Measurements from ENCODE around the gene C13orf46. TPM values are rescaled to one million over a fixed set of nuclear protein-coding genes. Genes with fewer than 3 reads are reported as not detected.
A peak's percentile ranks its signal among the peaks of the same experiment; 100 is the strongest.

Gene C13orf46
- total RNA-seq, 1 experiment from 2014 or later: not detected

GRCh38 chr13:114002009-114002544 is 28.2 kb upstream of the C13orf46 start:
- H3K4me3 ChIP-seq (ENCODE audit: insufficient read depth, low read depth, low read length): no peak overlapping the region
- no peaks in the 10 kb centered on the region for H3K27me3 ChIP-seq (ENCODE audit: control insufficient read depth, insufficient read depth, low read length)
- DNase-seq: peak; percentile 82
- no peaks in the 10 kb centered on the region; the same call in 1 of the 2 replicates for H3K36me3 ChIP-seq (replicated peaks; ENCODE audit: control insufficient read depth, insufficient read depth, low read length)

DNA sequence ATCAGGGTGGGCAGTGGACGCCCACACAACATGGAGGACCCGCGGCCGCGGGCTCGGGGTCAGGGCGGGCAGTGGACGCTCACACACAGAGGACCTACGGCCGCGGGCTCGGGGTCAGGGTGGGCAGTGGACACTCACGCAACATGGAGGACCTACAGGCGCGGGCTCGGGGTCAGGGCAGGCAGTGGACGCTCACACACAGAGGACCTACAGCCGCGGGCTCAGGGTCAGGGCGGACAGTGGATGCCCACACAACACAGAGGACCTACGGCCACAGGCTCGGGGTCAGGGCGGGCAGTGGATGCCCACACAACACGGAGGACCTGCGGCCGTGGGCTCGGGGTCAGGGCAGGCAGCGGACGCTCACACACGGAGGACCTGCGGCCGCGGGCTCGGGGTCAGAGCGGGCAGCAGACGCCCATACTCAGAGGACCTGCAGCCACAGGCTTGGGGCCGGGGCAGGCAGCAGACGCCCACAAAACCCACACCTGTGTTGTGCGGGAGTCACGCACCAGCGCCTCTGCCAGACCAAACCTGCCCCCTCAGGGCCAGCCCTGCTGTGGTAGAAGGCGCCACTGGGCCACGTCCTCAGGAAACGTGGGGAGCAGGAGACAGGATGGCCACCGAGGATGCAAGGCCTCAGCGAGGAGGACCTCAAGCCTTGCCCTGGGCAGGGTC is 27.6 kb upstream of the C13orf46 start:
- H3K4me3 ChIP-seq (ENCODE audit: insufficient read depth, low read depth, low read length): no peak overlapping the region
- no peaks in the 10 kb centered on the region; the same call in 1 of the 2 replicates for H3K36me3 ChIP-seq (replicated peaks; ENCODE audit: control insufficient read depth, insufficient read depth, low read length)
- DNase-seq: no peak
- H3K27me3 ChIP-seq (ENCODE audit: control insufficient read depth, insufficient read depth, low read length): no peaks in the 10 kb centered on the region

GRCh38 chr13:114000151-114001040 is 26.5 kb upstream of the C13orf46 start:
- no peak overlapping the region for H3K4me3 ChIP-seq (ENCODE audit: insufficient read depth, low read depth, low read length)
- no peaks in the 10 kb centered on the region; the same call in 1 of the 2 replicates for H3K36me3 ChIP-seq (replicated peaks; ENCODE audit: control insufficient read depth, insufficient read depth, low read length)
- H3K27me3 ChIP-seq (ENCODE audit: control insufficient read depth, insufficient read depth, low read length): no peaks in the 10 kb centered on the region
- peak; percentile 65 for DNase-seq

GRCh38 chr13:113999618-113999910 is 25.7 kb upstream of the C13orf46 start:
- Histone ChIP-seq H3K36me3 (replicated peaks; ENCODE audit: control insufficient read depth, insufficient read depth, low read length) (no peaks in the 10 kb centered on the region; the same call in 1 of the 2 replicates), H3K27me3 (ENCODE audit: control insufficient read depth, insufficient read depth, low read length) (no peaks in the 10 kb centered on the region), H3K4me3 (ENCODE audit: insufficient read depth, low read depth, low read length) (no peak overlapping the region)
- no peak for DNase-seq

- H3K4me3 ChIP-seq (ENCODE audit: insufficient read depth, low read depth, low read length): no peak overlapping the region
- H3K36me3 ChIP-seq (replicated peaks; ENCODE audit: control insufficient read depth, insufficient read depth, low read length): no peaks in the 10 kb centered on the region; the same call in 1 of the 2 replicates
- H3K27me3 ChIP-seq (ENCODE audit: control insufficient read depth, insufficient read depth, low read length): no peaks in the 10 kb centered on the region
- peak; percentile 69 for DNase-seq
Measured at GRCh38 chr13:113998781-113999617, 25.1 kb upstream of the C13orf46 start.

DNA sequence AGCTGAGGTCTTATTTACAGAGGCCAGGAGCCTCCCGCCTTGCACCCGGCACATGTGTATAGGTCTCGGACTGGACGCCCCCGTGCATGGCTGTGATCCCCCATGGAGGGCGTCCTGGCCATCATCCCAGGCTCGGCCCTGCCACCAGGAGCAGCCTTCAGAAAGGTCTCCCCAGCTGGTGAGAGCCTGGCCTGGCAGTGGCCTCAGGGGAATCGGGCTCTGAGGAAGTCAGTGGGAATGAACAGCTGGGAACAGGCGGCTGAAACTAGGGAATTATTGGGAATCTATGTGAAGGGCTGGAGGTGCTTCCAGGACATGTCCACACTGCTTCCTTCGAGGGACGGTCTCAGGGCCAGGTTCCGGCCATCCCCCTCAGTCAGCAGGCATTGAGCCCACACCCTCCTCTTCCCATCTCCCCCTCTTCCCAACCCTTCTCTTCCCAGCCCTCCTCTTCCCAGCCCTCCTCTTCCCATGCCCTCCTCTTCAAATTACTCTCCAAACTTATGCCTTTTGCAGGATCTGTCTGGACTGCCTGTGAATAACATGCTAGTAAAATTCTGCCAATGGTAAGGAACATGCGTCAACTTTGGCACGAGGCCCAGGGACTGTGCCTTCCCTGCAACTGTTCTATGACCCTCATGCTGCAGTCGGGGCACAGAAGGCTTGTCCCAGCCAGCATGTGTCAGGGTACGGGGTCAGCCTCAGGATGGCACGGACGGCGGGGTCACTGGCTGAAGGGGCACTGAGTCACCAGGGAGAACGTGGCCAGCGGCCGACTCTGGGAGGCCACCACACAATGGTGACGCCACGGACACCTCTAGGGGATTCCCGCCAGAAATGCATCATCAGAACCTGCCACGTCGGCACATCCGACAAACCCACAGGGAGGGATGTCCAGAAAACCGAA is 24.2 kb upstream of the C13orf46 start:
- peak; percentile 59 for DNase-seq
- no peaks in the 10 kb centered on the region; the same call in 1 of the 2 replicates for H3K36me3 ChIP-seq (replicated peaks; ENCODE audit: control insufficient read depth, insufficient read depth, low read length)
- no peaks in the 10 kb centered on the region for H3K27me3 ChIP-seq (ENCODE audit: control insufficient read depth, insufficient read depth, low read length)
- no peak overlapping the region for H3K4me3 ChIP-seq (ENCODE audit: insufficient read depth, low read depth, low read length)

DNA sequence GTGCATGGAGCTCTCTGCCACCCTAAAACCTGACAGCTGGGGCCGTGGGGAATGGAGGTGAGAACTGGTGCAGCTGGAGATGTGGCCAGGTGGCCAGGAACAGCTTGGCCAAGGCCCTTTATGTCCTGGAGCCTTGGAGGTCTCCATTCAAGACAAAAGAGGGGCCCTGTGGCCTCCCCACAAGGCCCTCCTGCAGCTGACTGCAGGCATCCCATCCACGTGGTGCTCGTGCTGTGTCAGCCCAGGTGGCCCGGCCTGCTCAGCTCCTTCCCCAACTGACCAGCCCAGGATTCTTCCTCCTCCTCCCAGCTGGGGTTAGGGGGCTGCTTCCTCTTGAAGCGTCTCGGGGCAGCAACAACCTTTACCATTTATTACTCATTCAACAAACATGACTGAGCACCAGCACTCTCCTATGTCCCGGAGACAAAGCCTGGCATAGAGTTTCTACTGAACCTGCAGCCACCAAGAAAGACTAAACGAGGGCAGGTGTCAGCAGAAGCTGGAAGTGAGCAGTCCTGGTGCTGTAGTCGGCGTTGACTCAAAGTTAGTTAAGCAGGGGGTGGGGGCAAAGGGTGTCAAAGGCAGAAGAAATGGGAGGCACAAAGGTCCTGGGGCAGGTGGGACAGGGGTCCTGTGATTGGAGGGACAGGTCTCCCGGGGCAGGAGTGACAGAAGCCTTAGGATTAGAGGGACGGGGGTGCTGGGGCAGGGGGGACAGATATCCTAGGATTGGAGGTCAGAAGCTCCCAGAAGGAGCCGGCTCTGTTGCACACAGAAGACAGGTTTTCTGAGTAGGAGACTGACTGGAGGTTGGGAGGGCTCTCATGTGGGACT is 23.3 kb upstream of the C13orf46 start:
- Histone ChIP-seq H3K4me3 (ENCODE audit: insufficient read depth, low read depth, low read length) (no peak overlapping the region), H3K36me3 (replicated peaks; ENCODE audit: control insufficient read depth, insufficient read depth, low read length) (no peaks in the 10 kb centered on the region; the same call in 1 of the 2 replicates), H3K27me3 (ENCODE audit: control insufficient read depth, insufficient read depth, low read length) (no peaks in the 10 kb centered on the region)
- DNase-seq: no peak

DNA sequence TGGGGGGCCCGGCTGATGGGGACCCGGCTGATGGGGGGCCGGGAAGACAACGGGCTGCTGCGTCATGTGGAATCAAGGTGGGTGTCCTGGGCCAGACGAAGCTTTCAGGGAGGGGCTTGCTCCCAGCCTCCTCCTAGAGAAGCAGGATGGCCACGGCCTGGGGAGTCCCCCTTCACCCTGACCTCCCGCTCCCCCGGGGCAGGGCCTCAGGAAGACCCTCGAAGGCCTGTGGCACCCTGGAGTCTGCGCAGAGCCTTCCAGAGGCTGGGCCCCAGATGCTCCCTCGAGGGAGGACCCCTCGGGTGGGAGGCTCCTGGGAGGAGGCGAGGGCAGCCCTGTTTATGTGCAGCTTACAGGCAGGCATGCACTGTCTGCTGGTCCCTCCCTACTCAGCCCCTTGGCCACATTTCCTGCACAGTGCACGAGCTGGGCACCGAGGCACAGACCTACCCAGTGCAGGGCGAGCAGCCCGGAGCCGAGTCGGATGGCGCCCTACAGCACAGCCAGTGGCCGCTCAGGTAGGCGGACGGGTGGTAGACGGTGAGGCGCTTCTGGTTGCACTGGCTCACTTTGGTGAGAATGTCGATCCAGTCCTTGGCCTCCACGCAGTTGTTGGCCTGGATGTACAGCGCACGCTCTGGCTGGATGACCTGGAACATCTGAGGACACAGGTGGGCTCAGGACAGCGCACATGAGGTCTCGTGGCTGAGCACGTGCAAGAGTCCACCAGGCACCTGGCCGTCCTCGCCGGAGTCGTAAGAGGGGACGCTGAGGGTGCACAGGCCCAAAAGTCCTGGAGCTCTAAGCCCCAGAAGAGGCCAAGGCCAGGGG is 22.4 kb upstream of the C13orf46 start:
- no peak overlapping the region for H3K4me3 ChIP-seq (ENCODE audit: insufficient read depth, low read depth, low read length)
- H3K36me3 ChIP-seq (replicated peaks; ENCODE audit: control insufficient read depth, insufficient read depth, low read length): peaks cover 4% of the 10 kb centered on the region
- no peaks in the 10 kb centered on the region for H3K27me3 ChIP-seq (ENCODE audit: control insufficient read depth, insufficient read depth, low read length)
- DNase-seq: no peak

GRCh38 chr13:113995051-113995601 is 21.2 kb upstream of the C13orf46 start:
- no peak for DNase-seq
- no peaks in the 10 kb centered on the region for H3K27me3 ChIP-seq (ENCODE audit: control insufficient read depth, insufficient read depth, low read length)
- peaks cover 11% of the 10 kb centered on the region for H3K36me3 ChIP-seq (replicated peaks; ENCODE audit: control insufficient read depth, insufficient read depth, low read length)
- H3K4me3 ChIP-seq (ENCODE audit: insufficient read depth, low read depth, low read length): no peak overlapping the region

- DNase-seq: no peak
- Histone ChIP-seq H3K4me3 (ENCODE audit: insufficient read depth, low read depth, low read length) (no peak overlapping the region), H3K27me3 (ENCODE audit: control insufficient read depth, insufficient read depth, low read length) (no peaks in the 10 kb centered on the region), H3K36me3 (replicated peaks; ENCODE audit: control insufficient read depth, insufficient read depth, low read length) (peaks cover 11% of the 10 kb centered on the region)
Measured at GRCh38 chr13:113992276-113993005, 18.6 kb upstream of the C13orf46 start.

- no peak overlapping the region for H3K4me3 ChIP-seq (ENCODE audit: insufficient read depth, low read depth, low read length)
- peaks cover 11% of the 10 kb centered on the region for H3K36me3 ChIP-seq (replicated peaks; ENCODE audit: control insufficient read depth, insufficient read depth, low read length)
- no peaks in the 10 kb centered on the region for H3K27me3 ChIP-seq (ENCODE audit: control insufficient read depth, insufficient read depth, low read length)
- no peak for DNase-seq
Measured at GRCh38 chr13:113991676-113992179, 17.9 kb upstream of the C13orf46 start.

All from H7 (cell line).